GM18508 (cell line): ENCODE measurements around the gene SPATA31A3.
"Not testable (repeated sequence)": the region's sequence is repeated elsewhere in the genome, so short reads cannot be mapped to it uniquely, and the experiment has no call there.

Source experiments
- ATAC-seq: cut with Tn5 transposase; IDR thresholded peaks from one replicate; pipeline ENCODE4 v1.9.1; 2021; ENCODE audit warnings: moderate number of reproducible peaks; ENCODE audit not compliant: insufficient read depth, unreplicated experiment

SPATA31A3 gene

DNA sequence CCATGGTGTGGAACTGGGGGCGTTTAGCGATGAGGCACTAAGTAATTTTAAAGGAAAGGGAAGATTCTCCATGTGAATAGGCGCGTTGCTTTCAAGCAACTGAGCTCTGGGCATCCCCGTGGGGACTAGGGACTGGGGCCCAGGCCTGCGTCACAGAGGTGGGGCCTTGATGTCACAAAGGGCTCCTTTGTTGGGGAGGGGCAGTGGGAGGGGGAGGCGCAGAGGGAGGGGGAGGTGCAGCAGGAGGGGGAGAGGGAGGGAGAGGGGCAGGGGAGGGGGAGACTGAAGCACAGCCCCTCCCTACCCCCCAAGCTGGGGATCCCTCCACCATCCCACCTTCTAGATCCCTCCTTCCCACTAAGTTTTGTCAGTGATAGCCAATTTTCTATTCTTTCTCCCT, at the start of gene SPATA31A3:
SPATA31A3 (minus strand) TSS at position 101 of the 400 bp plus-strand sequence; CDS start at position 72, 29 bp downstream.
- not testable (repeated sequence) for ATAC-seq

DNA sequence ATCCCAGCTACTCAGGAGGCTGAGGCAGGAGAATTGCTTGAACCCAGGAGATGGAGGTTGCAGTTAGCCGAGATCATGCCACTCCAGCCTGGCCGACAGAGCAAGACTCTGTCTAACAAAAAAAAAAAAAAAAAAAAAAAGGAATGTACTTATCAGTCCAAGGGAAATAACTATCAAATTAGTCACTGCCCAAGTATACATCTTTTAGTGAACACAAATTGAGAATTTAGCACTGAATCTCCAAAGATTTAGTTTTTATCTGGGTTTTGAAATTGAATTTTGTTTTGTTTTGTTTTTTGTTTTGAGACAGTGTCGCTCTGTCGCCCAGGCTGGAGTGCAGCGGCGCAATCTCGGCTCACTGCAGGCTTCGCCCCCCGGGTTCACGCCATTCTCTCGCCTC, 39.8 kb downstream of the SPATA31A3 start:
- not testable (repeated sequence) for ATAC-seq

DNA sequence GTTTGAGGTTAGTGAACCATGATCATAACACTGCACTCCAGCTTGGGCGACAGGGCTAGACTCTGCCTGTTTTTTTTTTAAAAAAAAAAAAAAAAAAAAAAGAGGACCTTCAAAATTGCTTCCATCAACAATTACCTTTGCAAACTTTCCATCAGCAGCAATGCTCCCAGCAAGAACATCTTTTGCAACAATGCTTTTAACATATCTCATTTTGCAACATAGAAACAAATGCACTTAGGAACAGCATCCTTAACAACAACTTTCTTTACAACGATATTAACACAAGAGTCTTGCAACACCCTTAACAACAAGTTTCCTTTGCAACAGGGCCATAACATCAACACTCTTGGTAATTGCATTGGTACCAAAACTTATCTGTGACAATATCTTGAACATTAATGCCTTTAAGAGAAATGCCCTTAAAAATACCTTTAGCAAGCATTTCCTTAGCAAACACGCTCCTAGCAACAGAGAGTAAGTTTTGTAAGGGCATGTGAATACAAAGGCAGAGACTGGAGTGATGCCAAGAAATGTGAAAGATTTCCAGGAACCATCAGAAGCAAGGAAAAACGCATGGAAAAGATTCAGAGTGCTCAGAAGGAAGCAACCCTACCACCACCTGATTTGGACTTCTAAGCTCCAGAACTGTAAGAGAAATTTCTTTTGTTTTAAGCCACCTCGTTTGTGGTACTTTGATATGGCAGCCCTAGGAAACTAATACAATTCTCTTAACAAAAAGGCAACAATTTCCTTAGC, 49.8 kb downstream of the SPATA31A3 start:
- ATAC-seq, result not testable (repeated sequence)

- ATAC-seq, result not testable (repeated sequence)
These were observed 52.2 kb downstream of the SPATA31A3 start for GRCh38 chr9:66939878-66940830.

DNA sequence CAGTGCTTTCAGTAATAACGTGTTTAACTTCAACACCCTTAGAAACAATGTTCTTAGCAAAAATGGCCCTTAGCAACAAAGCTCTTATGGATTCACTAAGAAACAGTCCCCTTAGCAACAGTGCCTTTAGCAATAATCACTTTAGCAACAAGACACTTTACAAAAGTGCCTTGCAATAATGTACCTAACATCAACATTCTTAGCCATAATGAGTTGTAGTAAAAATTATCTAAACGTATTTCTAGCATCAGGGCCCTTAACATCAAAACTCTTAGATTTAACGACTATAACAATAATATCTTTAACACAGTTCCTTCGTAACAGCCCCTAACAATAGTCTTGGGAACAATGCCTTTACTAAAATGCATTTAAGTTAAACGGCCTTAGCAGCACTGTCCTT, 54.0 kb downstream of the SPATA31A3 start:
- ATAC-seq, result not testable (repeated sequence)

- not testable (repeated sequence) for ATAC-seq
These were observed 54.7 kb downstream of the SPATA31A3 start for GRCh38 chr9:66937662-66938061.
